Heart right ventricle (tissue), 16 donors: ENCODE measurements around the gene RB1. TPM values are rescaled to one million over a fixed set of nuclear protein-coding genes. Genes with fewer than 3 reads are reported as not detected.
A peak's percentile ranks its signal among the peaks of the same experiment; 100 is the strongest.

ENCODE experiments used
- ATAC-seq, 8 donors: fragments of 200-7000 bp; cut with Tn5 transposase; one replicate each; pipeline ENCODE4 v1.9.1; 2020; ENCODE audit warnings: mild to moderate bottlenecking in 8 of 8, moderate library complexity in 8 of 8, moderate number of reproducible peaks in 1 of 8
- DNase-seq, 2 donors: peaks; one replicate each; pipeline ENCODE4 v3.0.0-alpha.2; 2020
- H3K27ac ChIP-seq, 10 donors: fragments of 200-600 bp; sonication (generic) in 2 of 10; one replicate each; pipeline versions ENCODE4 v1.5.0 to v1.8.0; 2020 to 2022; ENCODE audit warnings: mild to moderate bottlenecking in 3 of 10
- H3K27me3 ChIP-seq, 7 donors: fragments of 200-600 bp; one replicate each; pipeline ENCODE4 v1.8.0; 2021 to 2022; ENCODE audit warnings: mild to moderate bottlenecking in 2 of 7
- H3K36me3 ChIP-seq, 9 donors: fragments of 200-600 bp; sonication (generic) in 1 of 9; one replicate each; pipeline versions ENCODE4 v1.5.0 to v1.8.0; 2020 to 2022; ENCODE audit warnings: mild to moderate bottlenecking in 2 of 9
- H3K4me1 ChIP-seq, 9 donors: fragments of 200-600 bp; sonication (generic) in 1 of 9; one replicate each; pipeline versions ENCODE4 v1.5.0 to v1.8.0; 2020 to 2022; ENCODE audit warnings: mild to moderate bottlenecking in 4 of 9
- H3K4me3 ChIP-seq, 10 donors: fragments of 200-600 bp; sonication (generic) in 2 of 10; one replicate each; pipeline versions ENCODE4 v1.5.0 to v1.8.0; 2020 to 2022; ENCODE audit warnings: mild to moderate bottlenecking in 7 of 10, moderate library complexity in 2 of 10
- H3K9me3 ChIP-seq, 11 donors: fragments of 200-600 bp in 10 of 11; sonication (generic) in 2 of 11; one replicate each; pipeline versions ENCODE4 v1.5.0 to v1.8.0; 2013 to 2022; ENCODE audit warnings: mild to moderate bottlenecking in 2 of 11, control low read depth in 1 of 11, moderate library complexity in 1 of 11
- WGBS, 2 donors: extraction: QIAGEN DNeasy Blood & Tissue Kit; methylation state at CpG; one replicate each; pipeline ENCODE4 v1.1.7; 2013; ENCODE audit warnings: inconsistent platforms in 1 of 2; 5-methylcytosine and 5-hydroxymethylcytosine counted together
- intact Hi-C, 10 donors: fragments of 100-400 bp; cut with DNase I; formaldehyde crosslinking; loops; one replicate each; pipeline versions ENCODE4 v1.11.1 to v1.14.2; 2022
- polyA plus RNA-seq, 2 donors: library from polyadenylated mRNA; stranded (reverse); fragments of 200-250 nt; gene quantifications; one replicate each; pipeline ENCODE4 v1.2.3, GENCODE V29; 2013
- total RNA-seq, 10 donors: library from RNA; stranded (reverse); fragmentation: NEBNext Ultra II Directional in 3 of 10; extraction: Animal tissue kit (Norgen Biotek cat#: 25700) in 3 of 10; gene quantifications; one replicate each; pipeline versions ENCODE4 v1.2.1 to v1.2.4, GENCODE V29; 2021 to 2023
- TF ChIP-seq, protein P1 (sequence below), 9 donors: fragments of 200-600 bp; sonication (generic) in 2 of 9; IDR thresholded peaks; one replicate each; pipeline versions ENCODE4 v1.5.0 to v1.8.0; 2021 to 2022; ENCODE audit warnings: antibody characterized with exemption in 9 of 9, mild to moderate bottlenecking in 5 of 9, moderate library complexity in 1 of 9
- donor health status: Arrhythmogenic right ventricular cardiomyopathy.
- donor health status: ischemic (EF 13 %, LVEDD 7.1; RV severe dilation, severe dysfunction).
- donor health status: healthy with polysubstance abuse.
- donor health status: DM: no; HTN: yes; CAD: no.
- donor health status: DM: no; HTN: no; CAD: no.
- donor health status: ischemic (EF 25% LVEDD 6.9; RV normal size, moderate dysfunction).
- donor health status: ischemic (EF 25% LVEDD 5.7; RV mildly dilated, moderate dysfunction).
- donor health status: healthy.
- donor health status: DM: yes; HTN: yes; CAD: no.
- donor health status: Ischemic cardiomyopathy.
- donor health status: ischemic (EF 35%, LVEDD 5.7; RV mildly dilated, moderate dysfunction).
- donor health status: nonischemic (EF 11% LVEDD 7.7; RV severe dilation, severe dysfunction).
- donor health status: DM: yes; HTN: yes; CAD: no.
- donor health status: PGD.
- donor health status: ischemic (EF 29% LVEDD 5.4; RV normal size, mild dysfunction).
- donor health status: nonischemic (EF 23%, LVEDD 6.1; RV moderate dilation, normal function).

The RB1 gene
- total and polyA plus RNA-seq, 12 donors: 12.1 to 42.0 (median 25.9) TPM

DNA sequence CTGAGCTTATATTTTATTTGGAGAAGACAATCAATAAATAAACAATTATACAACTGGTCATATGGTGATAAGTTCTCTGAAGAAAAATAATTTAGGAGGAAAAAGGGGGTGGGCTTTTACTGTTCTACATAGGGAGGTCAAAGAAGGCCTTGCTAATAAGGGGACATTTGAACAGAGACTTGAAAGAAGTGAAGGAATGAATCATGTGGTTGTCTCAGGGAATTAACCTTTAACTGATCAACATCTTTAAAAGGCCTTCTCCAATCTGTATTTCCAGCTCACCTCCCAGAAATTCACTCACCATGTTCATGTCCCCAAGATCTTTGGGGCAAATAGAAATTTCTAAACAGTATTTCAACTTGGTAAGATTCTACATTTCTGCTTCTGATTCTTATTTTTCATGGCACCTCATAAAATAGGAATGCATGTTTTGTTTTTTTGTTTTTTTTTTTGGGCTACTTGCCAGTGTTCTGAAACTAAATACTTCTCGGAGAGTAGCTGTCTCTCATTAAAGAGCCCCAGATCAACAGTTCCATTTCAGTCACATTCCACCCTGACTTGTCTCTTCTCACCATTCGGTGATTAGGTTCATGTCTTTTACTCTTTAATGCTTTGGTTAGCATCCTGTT lies 128.6 kb downstream of the RB1 start:
- H3K27ac ChIP-seq: peak overlapping the region in 8 of 10 donors; percentile 12 to 64 (median 48)
- peaks cover 11 to 84% (median 48%) of the 10 kb centered on the region in 9 donors for H3K4me1 ChIP-seq
- H3K27me3 ChIP-seq: no peaks in the 10 kb centered on the region
- DNase-seq (no peak), ATAC-seq (peak in 4 of 8 donors; percentile 23 to 52 (median 36))
- intact Hi-C loops: loop anchor here in 1 of 10 donors (10.0 kb wide), 1 partner anchor 63 kb away; no protein-coding TSS in a partner anchor
- no peaks in the 10 kb centered on the region for H3K9me3 ChIP-seq
- H3K4me3 ChIP-seq: peak overlapping the region in 1 of 10 donors; percentile 8
- H3K36me3 ChIP-seq: no peaks in the 10 kb centered on the region
- 5 to 6% methylated on average over 2 of the region's 2 CpGs for WGBS, 2 donors
- TF ChIP-seq, protein P1, sequence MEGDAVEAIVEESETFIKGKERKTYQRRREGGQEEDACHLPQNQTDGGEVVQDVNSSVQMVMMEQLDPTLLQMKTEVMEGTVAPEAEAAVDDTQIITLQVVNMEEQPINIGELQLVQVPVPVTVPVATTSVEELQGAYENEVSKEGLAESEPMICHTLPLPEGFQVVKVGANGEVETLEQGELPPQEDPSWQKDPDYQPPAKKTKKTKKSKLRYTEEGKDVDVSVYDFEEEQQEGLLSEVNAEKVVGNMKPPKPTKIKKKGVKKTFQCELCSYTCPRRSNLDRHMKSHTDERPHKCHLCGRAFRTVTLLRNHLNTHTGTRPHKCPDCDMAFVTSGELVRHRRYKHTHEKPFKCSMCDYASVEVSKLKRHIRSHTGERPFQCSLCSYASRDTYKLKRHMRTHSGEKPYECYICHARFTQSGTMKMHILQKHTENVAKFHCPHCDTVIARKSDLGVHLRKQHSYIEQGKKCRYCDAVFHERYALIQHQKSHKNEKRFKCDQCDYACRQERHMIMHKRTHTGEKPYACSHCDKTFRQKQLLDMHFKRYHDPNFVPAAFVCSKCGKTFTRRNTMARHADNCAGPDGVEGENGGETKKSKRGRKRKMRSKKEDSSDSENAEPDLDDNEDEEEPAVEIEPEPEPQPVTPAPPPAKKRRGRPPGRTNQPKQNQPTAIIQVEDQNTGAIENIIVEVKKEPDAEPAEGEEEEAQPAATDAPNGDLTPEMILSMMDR (IDR thresholded peaks at IDR 0.05): no peak

DNA sequence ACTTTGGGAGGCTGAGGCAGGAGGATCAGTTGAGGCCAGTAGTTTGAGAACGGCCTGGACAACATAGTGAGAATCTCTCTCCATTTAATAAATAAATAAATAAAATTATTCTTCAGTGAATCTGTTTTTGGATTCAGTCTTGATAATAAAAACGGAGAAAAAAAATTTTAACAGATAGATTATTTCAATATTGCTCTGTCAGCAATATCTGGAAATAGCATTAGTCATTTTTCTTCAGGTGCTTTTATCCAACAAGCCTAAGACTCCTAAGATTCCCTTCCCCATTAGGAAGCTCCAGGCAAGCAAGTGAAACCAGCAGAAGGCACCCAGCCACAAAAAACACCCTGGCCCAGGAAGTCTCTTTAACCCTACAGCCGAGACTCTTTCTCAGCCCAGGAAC lies 130.6 kb downstream of the RB1 start:
- DNase-seq: no peak
- H3K9me3 ChIP-seq: no peaks in the 10 kb centered on the region
- H3K4me3 ChIP-seq: no peak overlapping the region
- ATAC-seq: no peak
- H3K27ac ChIP-seq: peak overlapping the region in 2 of 10 donors; percentile 32 to 81
- WGBS, 2 donors: 94 to 98% methylated on average over 3 of the region's 3 CpGs
- TF ChIP-seq, protein P1 (IDR thresholded peaks at IDR 0.05): no peak
- peaks cover 11 to 88% (median 56%) of the 10 kb centered on the region in 9 donors for H3K4me1 ChIP-seq
- no peaks in the 10 kb centered on the region for H3K27me3 ChIP-seq
- no peaks in the 10 kb centered on the region for H3K36me3 ChIP-seq
- intact Hi-C loops: loop anchor here in 1 of 10 donors (10.0 kb wide), 1 partner anchor 61 kb away; no protein-coding TSS in a partner anchor

DNA sequence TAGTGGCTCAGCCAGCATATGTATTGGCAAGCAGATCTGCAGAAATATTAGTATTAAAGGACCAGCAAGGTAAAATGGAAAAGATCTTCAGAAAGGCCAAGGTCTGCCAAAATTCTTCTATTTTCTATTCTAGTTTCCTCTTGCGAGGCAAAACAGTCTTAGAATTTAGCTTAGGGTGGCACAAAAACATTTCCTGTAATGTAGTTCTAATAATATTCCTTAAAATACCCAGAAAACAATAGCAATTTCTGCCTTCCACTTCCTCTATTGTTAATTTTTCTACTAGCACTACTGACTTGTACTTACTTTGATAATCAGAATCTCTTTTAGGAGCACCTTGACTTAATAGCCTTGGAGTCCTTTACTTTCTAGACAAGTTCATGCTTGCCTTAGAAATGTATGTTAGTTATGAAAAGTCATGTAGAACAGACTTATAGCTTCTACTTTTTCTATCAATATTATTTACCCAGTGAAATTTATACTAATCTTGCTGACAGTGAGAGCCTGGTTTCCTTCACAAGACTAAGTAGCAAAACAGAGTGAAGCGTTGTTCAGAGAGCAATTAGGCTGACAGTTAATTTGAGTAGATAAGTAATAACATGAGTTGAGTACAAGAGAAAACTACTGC lies 133.2 kb downstream of the RB1 start:
- peak in 4 of 8 donors; percentile 17 to 35 (median 24) for ATAC-seq
- no peaks in the 10 kb centered on the region for H3K36me3 ChIP-seq
- H3K4me3 ChIP-seq: peak overlapping the region in 3 of 10 donors; percentile 0 to 7 (median 0)
- intact Hi-C loops: loop anchor here in 1 of 10 donors (10.0 kb wide), 1 partner anchor 58 kb away; no protein-coding TSS in a partner anchor
- 40 to 45% methylated on average over 2 of the region's 2 CpGs for WGBS, 2 donors
- H3K9me3 ChIP-seq: no peaks in the 10 kb centered on the region
- no peaks in the 10 kb centered on the region for H3K27me3 ChIP-seq
- no peak for DNase-seq
- TF ChIP-seq, protein P1 (IDR thresholded peaks at IDR 0.05): no peak
- peak overlapping the region in 8 of 10 donors; percentile 31 to 81 (median 50) for H3K27ac ChIP-seq
- peaks cover 7 to 63% (median 40%) of the 10 kb centered on the region in 9 donors for H3K4me1 ChIP-seq

DNA sequence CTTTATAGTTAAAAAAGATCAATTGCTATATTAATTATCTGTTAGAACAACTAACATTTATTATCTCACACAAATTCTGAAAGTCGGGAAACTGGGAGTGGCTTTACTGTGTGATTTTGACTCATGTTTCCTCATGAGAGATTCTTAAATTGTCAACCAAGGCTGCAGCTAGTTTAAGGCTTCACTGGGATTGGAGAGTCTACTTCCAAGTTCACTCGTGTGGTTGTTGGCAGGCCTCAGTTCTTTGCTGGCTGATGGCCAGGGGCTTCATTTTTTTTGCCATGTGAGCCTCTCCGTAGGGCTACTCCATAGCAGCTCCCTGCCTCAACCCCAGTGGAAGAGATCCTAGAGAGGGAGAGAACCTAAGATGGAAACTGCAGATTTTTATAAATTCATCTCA lies 133.8 kb downstream of the RB1 start:
- Histone ChIP-seq H3K4me3 (peak overlapping the region in 2 of 10 donors; percentile 0 to 7), H3K27ac (peak overlapping the region in 8 of 10 donors; percentile 31 to 81 (median 50)), H3K4me1 (peaks cover 1 to 57% (median 34%) of the 10 kb centered on the region in 9 donors), H3K36me3 (no peaks in the 10 kb centered on the region), H3K27me3 (no peaks in the 10 kb centered on the region), H3K9me3 (no peaks in the 10 kb centered on the region)
- ATAC-seq (peak; percentile 76 to 97 (median 92)), DNase-seq (peak; percentile 73 to 83)
- TF ChIP-seq, protein P1 (IDR thresholded peaks at IDR 0.05): no peak
- WGBS, 2 donors: 6 to 7% methylated on average over 3 of the region's 3 CpGs
- intact Hi-C loops: loop anchor here in 1 of 10 donors (10.0 kb wide), 1 partner anchor 57 kb away; no protein-coding TSS in a partner anchor
